HG03066 (cell line): ENCODE data around the gene ZNF574.
"Not testable (repeated sequence)": the region's sequence is repeated elsewhere in the genome, so short reads cannot be mapped to it uniquely, and the experiment has no call there.

Source experiments
- ATAC-seq: cut with Tn5 transposase; IDR thresholded peaks from one replicate; pipeline ENCODE4 v1.9.1; 2021; ENCODE audit warnings: low read depth; ENCODE audit not compliant: unreplicated experiment

ZNF574 gene

GRCh38 chr19:42095814-42096230 is 19.9 kb downstream of the ZNF574 start:
- ATAC-seq: no peak

GRCh38 chr19:42096255-42096837 is 20.4 kb downstream of the ZNF574 start:
- no peak for ATAC-seq

- ATAC-seq: no peak
Measured at GRCh38 chr19:42097461-42097860, 21.5 kb downstream of the ZNF574 start.

- no peak for ATAC-seq
Measured at GRCh38 chr19:42098781-42099180, 22.8 kb downstream of the ZNF574 start.

GRCh38 chr19:42099336-42099925 is 23.5 kb downstream of the ZNF574 start:
- no peak for ATAC-seq

GRCh38 chr19:42100241-42100640 is 24.3 kb downstream of the ZNF574 start:
- ATAC-seq: not testable (repeated sequence)

- ATAC-seq: no peak
Measured at GRCh38 chr19:42102877-42103276, 26.9 kb downstream of the ZNF574 start.

- ATAC-seq: no peak
Measured at GRCh38 chr19:42105368-42105767, 29.4 kb downstream of the ZNF574 start.

- no peak for ATAC-seq
Measured at GRCh38 chr19:42108527-42109389, 32.8 kb downstream of the ZNF574 start.

GRCh38 chr19:42109896-42110295 is 33.9 kb downstream of the ZNF574 start:
- ATAC-seq: no peak

GRCh38 chr19:42110658-42111057 is 34.7 kb downstream of the ZNF574 start:
- no peak for ATAC-seq

- no peak for ATAC-seq
Measured at GRCh38 chr19:42111384-42111783, 35.4 kb downstream of the ZNF574 start.

- ATAC-seq: no peak
Measured at GRCh38 chr19:42111811-42112210, 35.8 kb downstream of the ZNF574 start.

- no peak for ATAC-seq
Measured at GRCh38 chr19:42113641-42114348, 37.8 kb downstream of the ZNF574 start.

GRCh38 chr19:42114412-42114811 is 38.4 kb downstream of the ZNF574 start:
- ATAC-seq: no peak

GRCh38 chr19:42115219-42115618 is 39.3 kb downstream of the ZNF574 start:
- no peak for ATAC-seq

- ATAC-seq: no peak
Measured at GRCh38 chr19:42115705-42116104, 39.7 kb downstream of the ZNF574 start.

GRCh38 chr19:42116308-42117075 is 40.5 kb downstream of the ZNF574 start:
- no peak for ATAC-seq

- ATAC-seq: no peak
Measured at GRCh38 chr19:42117076-42117475, 41.1 kb downstream of the ZNF574 start.

GRCh38 chr19:42120276-42120980 is 44.5 kb downstream of the ZNF574 start:
- no peak for ATAC-seq
